ENCODE results near the gene ACOT11. TPM values are rescaled to one million over a fixed set of nuclear protein-coding genes. Genes with fewer than 3 reads are reported as not detected.

ACOT11 gene
- total and polyA plus RNA-seq, 2 of the 13 experiments (the other 11 are each of a cell fraction or from before 2014, with no cell fraction given) = 2.6 to 3.3 TPM

DNA sequence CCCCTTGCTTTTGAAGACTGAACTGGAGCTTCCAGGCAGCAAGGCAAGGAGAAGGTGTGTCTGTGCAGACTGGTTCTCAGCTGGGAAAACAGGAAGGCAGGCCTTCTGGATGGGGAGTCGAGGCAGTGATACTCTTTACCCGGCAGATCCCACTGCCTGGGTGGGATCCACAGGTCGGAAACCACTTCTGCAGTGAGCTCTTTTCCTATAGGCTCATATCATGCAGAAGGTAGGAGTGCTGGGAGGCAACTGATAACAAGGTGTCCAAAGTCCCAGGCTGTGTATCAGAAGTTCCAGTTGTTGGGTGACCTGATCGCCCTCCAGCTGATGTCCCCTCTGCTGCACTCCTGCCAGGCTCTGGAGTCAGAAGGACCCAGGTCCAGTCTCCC lies 17.1 kb downstream of the ACOT11 start (continued):
- TF ChIP-seq SOX6 (IDR thresholded peaks at IDR 0.05) = no peak
- TF ChIP-seq SOX6 (CRISPR knock-in tag; IDR thresholded peaks at IDR 0.05) = peak; percentile 20; the same call in 1 of the 2 replicates
- TF ChIP-seq TEAD3 (CRISPR knock-in tag; optimal IDR thresholded peaks at IDR 0.05; ENCODE audit: borderline replicate concordance) = peak; percentile 50
- TF ChIP-seq TBX2 (CRISPR knock-in tag; IDR thresholded peaks at IDR 0.05; ENCODE audit: borderline replicate concordance) = peak; percentile 28; the same call in 1 of the 2 replicates
- TF ChIP-seq NFYC (CRISPR knock-in tag; IDR thresholded peaks at IDR 0.05) = 0 out of 2 replicates have a peak, but pooled peaks have one; percentile 36
- TF ChIP-seq ZMYM4 (CRISPR knock-in tag; IDR thresholded peaks at IDR 0.05) = no peak
- TF ChIP-seq RAD51 (IDR thresholded peaks at IDR 0.05; ENCODE audit: borderline replicate concordance) = no peak
- TF ChIP-seq ZNF292 (CRISPR knock-in tag; IDR thresholded peaks at IDR 0.05; ENCODE audit: borderline replicate concordance, low read depth) = peak; percentile 46; the same call in 1 of the 2 replicates
- no peak for TF ChIP-seq PHF5A (CRISPR knock-in tag; IDR thresholded peaks at IDR 0.05; ENCODE audit: low read depth, unreplicated experiment)
- TF ChIP-seq SNAI1 (CRISPR knock-in tag; IDR thresholded peaks at IDR 0.05; ENCODE audit: borderline replicate concordance) = no peak
- 0 out of 2 replicates have a peak, but pooled peaks have one; percentile 10 for TF ChIP-seq ZFX (CRISPR knock-in tag; IDR thresholded peaks at IDR 0.05; ENCODE audit: low read depth)
- TF ChIP-seq FOXO1 (CRISPR knock-in tag; IDR thresholded peaks at IDR 0.05) = peak; percentile 32; the same call in 1 of the 2 replicates
- TF ChIP-seq, protein P1, sequence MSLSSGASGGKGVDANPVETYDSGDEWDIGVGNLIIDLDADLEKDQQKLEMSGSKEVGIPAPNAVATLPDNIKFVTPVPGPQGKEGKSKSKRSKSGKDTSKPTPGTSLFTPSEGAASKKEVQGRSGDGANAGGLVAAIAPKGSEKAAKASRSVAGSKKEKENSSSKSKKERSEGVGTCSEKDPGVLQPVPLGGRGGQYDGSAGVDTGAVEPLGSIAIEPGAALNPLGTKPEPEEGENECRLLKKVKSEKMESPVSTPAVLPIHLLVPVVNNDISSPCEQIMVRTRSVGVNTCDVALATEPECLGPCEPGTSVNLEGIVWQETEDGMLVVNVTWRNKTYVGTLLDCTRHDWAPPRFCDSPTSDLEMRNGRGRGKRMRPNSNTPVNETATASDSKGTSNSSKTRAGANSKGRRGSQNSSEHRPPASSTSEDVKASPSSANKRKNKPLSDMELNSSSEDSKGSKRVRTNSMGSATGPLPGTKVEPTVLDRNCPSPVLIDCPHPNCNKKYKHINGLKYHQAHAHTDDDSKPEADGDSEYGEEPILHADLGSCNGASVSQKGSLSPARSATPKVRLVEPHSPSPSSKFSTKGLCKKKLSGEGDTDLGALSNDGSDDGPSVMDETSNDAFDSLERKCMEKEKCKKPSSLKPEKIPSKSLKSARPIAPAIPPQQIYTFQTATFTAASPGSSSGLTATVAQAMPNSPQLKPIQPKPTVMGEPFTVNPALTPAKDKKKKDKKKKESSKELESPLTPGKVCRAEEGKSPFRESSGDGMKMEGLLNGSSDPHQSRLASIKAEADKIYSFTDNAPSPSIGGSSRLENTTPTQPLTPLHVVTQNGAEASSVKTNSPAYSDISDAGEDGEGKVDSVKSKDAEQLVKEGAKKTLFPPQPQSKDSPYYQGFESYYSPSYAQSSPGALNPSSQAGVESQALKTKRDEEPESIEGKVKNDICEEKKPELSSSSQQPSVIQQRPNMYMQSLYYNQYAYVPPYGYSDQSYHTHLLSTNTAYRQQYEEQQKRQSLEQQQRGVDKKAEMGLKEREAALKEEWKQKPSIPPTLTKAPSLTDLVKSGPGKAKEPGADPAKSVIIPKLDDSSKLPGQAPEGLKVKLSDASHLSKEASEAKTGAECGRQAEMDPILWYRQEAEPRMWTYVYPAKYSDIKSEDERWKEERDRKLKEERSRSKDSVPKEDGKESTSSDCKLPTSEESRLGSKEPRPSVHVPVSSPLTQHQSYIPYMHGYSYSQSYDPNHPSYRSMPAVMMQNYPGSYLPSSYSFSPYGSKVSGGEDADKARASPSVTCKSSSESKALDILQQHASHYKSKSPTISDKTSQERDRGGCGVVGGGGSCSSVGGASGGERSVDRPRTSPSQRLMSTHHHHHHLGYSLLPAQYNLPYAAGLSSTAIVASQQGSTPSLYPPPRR (CRISPR knock-in tag; IDR thresholded peaks at IDR 0.05; ENCODE audit: borderline replicate concordance) = 0 out of 2 replicates have a peak, but pooled peaks have one; percentile 19
- TF ChIP-seq, protein P2, sequence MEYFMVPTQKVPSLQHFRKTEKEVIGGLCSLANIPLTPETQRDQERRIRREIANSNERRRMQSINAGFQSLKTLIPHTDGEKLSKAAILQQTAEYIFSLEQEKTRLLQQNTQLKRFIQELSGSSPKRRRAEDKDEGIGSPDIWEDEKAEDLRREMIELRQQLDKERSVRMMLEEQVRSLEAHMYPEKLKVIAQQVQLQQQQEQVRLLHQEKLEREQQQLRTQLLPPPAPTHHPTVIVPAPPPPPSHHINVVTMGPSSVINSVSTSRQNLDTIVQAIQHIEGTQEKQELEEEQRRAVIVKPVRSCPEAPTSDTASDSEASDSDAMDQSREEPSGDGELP (IDR thresholded peaks at IDR 0.05; ENCODE audit: borderline replicate concordance, low read depth) = peak; percentile 89
- TF ChIP-seq ZNF782 (CRISPR knock-in tag; IDR thresholded peaks at IDR 0.05; ENCODE audit: borderline replicate concordance) = peak; percentile 79; the same call in 1 of the 2 replicates
- no peak for TF ChIP-seq HNRNPH1 (optimal IDR thresholded peaks at IDR 0.05; ENCODE audit: low read depth, low read length)
- TF ChIP-seq, protein P3, sequence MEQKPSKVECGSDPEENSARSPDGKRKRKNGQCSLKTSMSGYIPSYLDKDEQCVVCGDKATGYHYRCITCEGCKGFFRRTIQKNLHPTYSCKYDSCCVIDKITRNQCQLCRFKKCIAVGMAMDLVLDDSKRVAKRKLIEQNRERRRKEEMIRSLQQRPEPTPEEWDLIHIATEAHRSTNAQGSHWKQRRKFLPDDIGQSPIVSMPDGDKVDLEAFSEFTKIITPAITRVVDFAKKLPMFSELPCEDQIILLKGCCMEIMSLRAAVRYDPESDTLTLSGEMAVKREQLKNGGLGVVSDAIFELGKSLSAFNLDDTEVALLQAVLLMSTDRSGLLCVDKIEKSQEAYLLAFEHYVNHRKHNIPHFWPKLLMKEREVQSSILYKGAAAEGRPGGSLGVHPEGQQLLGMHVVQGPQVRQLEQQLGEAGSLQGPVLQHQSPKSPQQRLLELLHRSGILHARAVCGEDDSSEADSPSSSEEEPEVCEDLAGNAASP (CRISPR knock-in tag; IDR thresholded peaks at IDR 0.05; ENCODE audit: borderline replicate concordance) = 0 out of 2 replicates have a peak, but pooled peaks have one; percentile 25
- peak; percentile 42; the same call in 1 of the 2 replicates for TF ChIP-seq MTA1 (CRISPR knock-in tag; IDR thresholded peaks at IDR 0.05; ENCODE audit: borderline replicate concordance)
- TF ChIP-seq RBAK (CRISPR knock-in tag; IDR thresholded peaks at IDR 0.05) = peak; percentile 60; the same call in 1 of the 2 replicates
- no peak for TF ChIP-seq ZNF570 (CRISPR knock-in tag; IDR thresholded peaks at IDR 0.05; ENCODE audit: borderline replicate concordance)
- 0 out of 2 replicates have a peak, but pooled peaks have one; percentile 53 for TF ChIP-seq ZSCAN25 (CRISPR knock-in tag; IDR thresholded peaks at IDR 0.05)

Measured in HepG2 (cell line).